ENCODE results near the gene SLCO2B1.
A peak's percentile ranks its signal among the peaks of the same experiment; 100 is the strongest.

The SLCO2B1 gene

DNA sequence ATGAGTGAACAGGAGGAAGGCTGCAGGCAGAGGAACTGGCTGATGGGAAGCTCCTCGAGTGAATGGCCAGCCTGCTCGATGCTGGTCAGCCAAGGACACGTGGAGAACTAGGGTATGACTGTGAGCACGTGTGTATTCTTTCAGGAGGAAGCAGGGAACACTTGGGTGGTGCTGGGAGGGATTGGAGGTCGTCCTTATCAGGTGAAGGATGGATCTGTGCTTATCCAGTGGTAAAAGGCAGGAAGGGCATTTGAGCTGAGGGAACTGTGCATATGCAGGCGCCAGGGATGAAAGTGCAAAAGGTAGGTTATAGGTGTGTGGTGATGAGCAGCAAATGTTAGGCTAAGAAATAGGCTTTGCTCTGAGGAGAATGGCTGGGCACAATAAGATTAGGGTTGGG lies 9.7 kb upstream of the SLCO2B1 start:
- Histone ChIP-seq H3K4me3 (replicated peaks; ENCODE audit: low read depth, low read length) (no peak overlapping the region), H3K27me3 (replicated peaks; ENCODE audit: control insufficient read depth, insufficient read depth, low read length) (no peaks in the 10 kb centered on the region; the same call in 1 of the 2 replicates), H3K36me3 (ENCODE audit: control insufficient read depth, insufficient read depth, low read length) (no peaks in the 10 kb centered on the region)
- no peak for TF ChIP-seq CTCF (IDR thresholded peaks at IDR 0.05; ENCODE audit: insufficient read depth, low read length, poor library complexity, severe bottlenecking)
- no peak for DNase-seq (ENCODE audit: extremely low read depth, insufficient read length)

DNA sequence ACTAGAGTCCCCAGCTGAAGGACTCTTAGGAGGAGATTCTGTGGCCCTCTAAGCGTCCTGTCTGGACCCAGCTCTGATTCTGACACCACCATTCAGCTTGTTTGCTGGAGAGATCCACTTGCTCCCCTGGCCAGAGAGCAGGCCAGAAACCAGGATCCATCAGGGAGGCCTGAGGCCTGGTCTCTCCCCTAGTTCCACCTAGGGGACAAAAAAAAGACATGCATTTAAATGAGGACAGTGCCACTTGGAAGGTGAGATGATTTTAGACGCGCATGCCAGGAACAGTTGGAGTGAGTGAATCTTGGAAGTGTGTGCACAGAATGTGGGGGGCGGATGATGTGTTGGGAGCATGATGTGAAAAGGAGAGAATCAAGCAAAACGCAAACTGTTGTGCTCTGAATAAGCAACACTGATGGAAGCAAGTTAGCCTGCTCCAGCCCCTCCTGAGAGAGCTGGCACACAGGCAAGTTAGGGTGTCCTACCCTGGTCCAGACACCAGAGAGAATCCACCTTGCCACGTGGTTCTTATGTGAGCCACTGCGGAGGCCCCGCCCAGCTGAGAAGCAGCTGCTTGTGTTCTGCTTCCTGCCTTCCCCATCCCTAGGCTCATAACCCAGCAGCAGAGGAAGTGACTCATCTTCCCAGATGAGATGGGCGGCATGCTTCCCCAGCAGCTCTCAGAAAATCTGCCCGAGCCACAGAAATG lies 8.0 kb upstream of the SLCO2B1 start:
- H3K36me3 ChIP-seq (ENCODE audit: control insufficient read depth, insufficient read depth, low read length), result no peaks in the 10 kb centered on the region
- TF ChIP-seq CTCF (IDR thresholded peaks at IDR 0.05; ENCODE audit: insufficient read depth, low read length, poor library complexity, severe bottlenecking), result no peak
- H3K27me3 ChIP-seq (replicated peaks; ENCODE audit: control insufficient read depth, insufficient read depth, low read length), result no peaks in the 10 kb centered on the region; the same call in 1 of the 2 replicates
- DNase-seq (ENCODE audit: extremely low read depth, insufficient read length), result peak; percentile 48
- H3K4me3 ChIP-seq (replicated peaks; ENCODE audit: low read depth, low read length), result no peak overlapping the region

DNA sequence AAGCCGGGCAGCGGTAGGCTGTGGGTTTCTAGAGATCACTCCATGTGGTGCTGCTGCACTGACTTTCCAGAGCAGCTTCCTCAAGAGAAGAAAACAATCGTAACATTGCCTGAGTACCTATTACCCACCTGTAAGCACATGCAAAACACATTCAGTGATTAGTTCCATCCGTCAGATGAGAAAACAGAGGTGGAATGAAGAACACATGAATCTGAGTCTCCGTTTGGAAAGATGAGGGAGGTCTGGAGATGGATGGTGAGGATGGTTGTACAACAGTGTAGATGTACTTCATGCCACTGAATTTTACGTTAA lies 7.5 kb upstream of the SLCO2B1 start:
- no peak for DNase-seq (ENCODE audit: extremely low read depth, insufficient read length)
- no peak overlapping the region for H3K4me3 ChIP-seq (replicated peaks; ENCODE audit: low read depth, low read length)
- no peaks in the 10 kb centered on the region; the same call in none of the 2 replicates for H3K27me3 ChIP-seq (replicated peaks; ENCODE audit: control insufficient read depth, insufficient read depth, low read length)
- H3K36me3 ChIP-seq (ENCODE audit: control insufficient read depth, insufficient read depth, low read length), result no peaks in the 10 kb centered on the region
- no peak for TF ChIP-seq CTCF (IDR thresholded peaks at IDR 0.05; ENCODE audit: insufficient read depth, low read length, poor library complexity, severe bottlenecking)

GRCh38 chr11:75144716-75145014 lies 6.2 kb upstream of the SLCO2B1 start:
- no peak for DNase-seq (ENCODE audit: extremely low read depth, insufficient read length)
- H3K4me3 ChIP-seq (replicated peaks; ENCODE audit: low read depth, low read length), result no peak overlapping the region
- H3K27me3 ChIP-seq (replicated peaks; ENCODE audit: control insufficient read depth, insufficient read depth, low read length), result no peaks in the 10 kb centered on the region; the same call in none of the 2 replicates
- H3K36me3 ChIP-seq (ENCODE audit: control insufficient read depth, insufficient read depth, low read length), result no peaks in the 10 kb centered on the region
- TF ChIP-seq CTCF (IDR thresholded peaks at IDR 0.05; ENCODE audit: insufficient read depth, low read length, poor library complexity, severe bottlenecking), result no peak

DNA sequence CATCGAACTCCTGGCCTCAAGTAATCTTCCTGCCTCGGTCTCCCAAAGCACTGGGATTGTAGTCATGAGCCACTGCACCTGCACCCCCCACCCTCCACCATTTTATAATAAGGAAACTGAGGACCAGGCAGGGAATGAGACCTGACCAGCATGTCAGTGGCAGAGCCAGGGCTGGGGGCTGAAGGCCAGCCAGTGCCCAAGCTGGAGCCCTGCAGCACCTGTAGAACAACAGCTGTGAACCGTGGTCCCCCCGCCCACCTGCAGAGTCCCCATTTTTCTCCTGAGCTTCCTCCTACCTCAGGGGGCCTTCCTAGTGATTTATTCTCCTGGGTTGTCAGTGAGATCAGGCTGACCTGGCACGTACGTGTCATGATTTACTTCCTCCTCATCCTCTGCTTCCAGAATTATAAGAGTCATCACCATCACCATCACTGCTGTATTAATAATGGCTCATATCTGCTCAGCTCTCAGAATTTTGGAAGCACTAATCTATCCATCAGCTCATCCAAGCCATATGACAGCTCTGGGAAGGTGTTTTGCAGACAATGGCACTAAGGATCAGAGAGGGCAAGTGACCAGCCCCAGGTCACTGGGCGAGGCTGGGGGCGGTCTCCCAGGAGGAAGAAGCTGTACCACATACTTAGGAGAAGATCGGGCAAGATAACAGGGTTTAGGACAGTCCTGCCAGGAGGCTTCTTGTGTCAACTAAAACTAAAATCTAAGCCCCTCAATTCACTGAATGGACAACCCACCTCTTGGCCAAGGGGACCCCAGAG lies 5.5 kb upstream of the SLCO2B1 start:
- Histone ChIP-seq H3K27me3 (replicated peaks; ENCODE audit: control insufficient read depth, insufficient read depth, low read length) (no peaks in the 10 kb centered on the region; the same call in none of the 2 replicates), H3K4me3 (replicated peaks; ENCODE audit: low read depth, low read length) (no peak overlapping the region), H3K36me3 (ENCODE audit: control insufficient read depth, insufficient read depth, low read length) (no peaks in the 10 kb centered on the region)
- no peak for DNase-seq (ENCODE audit: extremely low read depth, insufficient read length)
- no peak for TF ChIP-seq CTCF (IDR thresholded peaks at IDR 0.05; ENCODE audit: insufficient read depth, low read length, poor library complexity, severe bottlenecking)

Data from GM06990 (cell line).